NCI-H1694 (cell line): Measurements from ENCODE around the gene HMGCLL1.

Experiments
- DNase-seq: peaks from one replicate; lab custom pipeline; 2025; lab: John Stamatoyannopoulos, UW

Gene HMGCLL1

DNA sequence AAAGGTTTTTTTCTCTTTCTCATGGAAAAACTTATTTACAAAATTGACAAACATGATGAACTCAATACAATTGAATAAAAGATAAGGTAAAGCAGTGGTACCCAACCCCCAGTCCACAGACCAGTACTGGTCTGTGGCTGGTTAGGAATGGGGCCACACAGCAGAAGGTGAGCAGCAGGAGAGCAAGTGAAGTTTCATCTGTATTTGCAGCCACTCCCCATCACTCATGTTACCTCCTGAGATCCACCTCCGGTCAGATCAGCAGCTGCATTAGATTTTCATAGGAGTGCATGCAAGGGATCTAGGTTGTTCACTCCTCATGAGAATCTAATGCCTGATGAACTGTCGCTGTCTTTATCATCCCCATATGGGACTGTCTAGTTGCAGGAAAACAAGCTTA, 47.5 kb downstream of the HMGCLL1 start:
- no peak for DNase-seq

DNA sequence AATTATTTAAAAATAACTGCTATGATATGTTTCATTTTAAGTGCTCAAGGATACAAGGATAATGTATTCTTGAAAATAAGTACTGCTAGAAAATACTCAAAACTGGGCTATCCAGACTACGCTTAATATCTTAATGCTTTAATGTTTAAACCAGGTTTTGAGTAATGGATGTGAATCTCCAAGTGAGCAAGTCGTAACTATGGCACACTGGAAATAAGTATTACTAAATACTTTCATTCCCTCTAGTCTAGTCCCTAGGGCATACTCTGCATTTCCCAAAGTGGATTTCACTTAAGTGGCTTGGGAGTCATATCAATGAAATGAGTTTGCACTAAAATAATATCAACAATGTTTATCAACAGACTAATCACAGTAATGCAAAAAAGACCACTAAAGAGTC, 48.1 kb downstream of the HMGCLL1 start:
- DNase-seq: no peak

DNA sequence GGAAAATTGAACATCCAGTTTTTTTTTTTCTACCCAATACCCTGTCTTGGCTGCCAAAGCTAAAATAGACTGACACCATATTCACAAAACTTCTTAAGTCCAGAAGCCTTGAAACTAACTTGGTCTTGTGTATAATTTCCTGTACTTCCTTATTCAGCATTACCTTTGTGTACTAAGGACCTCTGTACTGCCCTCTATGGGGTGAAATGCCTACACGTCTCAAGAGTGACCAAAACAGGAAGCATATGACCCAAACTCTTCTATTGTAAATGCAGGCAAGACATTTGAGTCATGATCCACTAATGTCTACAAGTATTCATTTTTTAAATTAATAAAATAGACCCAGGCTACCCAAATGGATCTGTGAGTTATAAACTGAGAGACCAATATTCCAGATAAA, 50.4 kb downstream of the HMGCLL1 start:
- DNase-seq: no peak

- no peak for DNase-seq
Measured at GRCh38 chr6:55524441-55524840, 54.6 kb downstream of the HMGCLL1 start.

DNA sequence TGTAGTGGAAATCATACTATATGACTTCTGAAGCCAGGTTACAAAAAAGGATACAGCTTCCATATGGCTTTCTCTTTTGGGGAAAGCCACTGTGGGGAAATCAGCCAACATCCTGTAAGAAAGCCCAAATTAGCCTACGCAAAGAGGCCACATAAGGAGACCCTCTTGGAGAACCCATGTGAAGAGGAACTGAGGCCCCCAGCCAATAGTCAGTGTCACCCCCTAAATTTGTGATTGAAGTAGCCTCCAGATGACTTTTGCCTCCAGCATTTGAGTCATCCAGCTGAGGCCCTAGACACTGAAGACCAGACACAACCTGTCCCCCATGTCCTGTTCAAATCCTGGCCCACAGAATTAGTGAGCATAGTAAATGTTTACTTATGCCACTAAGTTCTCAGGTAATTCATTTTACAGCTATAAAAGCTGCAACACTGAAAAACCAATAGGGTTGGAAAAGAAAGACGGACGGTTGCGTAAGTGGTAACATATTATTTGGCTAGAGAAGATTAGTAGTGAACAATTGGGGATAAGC, 60.4 kb downstream of the HMGCLL1 start:
- DNase-seq: no peak

- no peak for DNase-seq
Measured at GRCh38 chr6:55516736-55517135, 62.3 kb downstream of the HMGCLL1 start.

GRCh38 chr6:55512904-55513303, 66.1 kb downstream of the HMGCLL1 start:
- DNase-seq: no peak

DNA sequence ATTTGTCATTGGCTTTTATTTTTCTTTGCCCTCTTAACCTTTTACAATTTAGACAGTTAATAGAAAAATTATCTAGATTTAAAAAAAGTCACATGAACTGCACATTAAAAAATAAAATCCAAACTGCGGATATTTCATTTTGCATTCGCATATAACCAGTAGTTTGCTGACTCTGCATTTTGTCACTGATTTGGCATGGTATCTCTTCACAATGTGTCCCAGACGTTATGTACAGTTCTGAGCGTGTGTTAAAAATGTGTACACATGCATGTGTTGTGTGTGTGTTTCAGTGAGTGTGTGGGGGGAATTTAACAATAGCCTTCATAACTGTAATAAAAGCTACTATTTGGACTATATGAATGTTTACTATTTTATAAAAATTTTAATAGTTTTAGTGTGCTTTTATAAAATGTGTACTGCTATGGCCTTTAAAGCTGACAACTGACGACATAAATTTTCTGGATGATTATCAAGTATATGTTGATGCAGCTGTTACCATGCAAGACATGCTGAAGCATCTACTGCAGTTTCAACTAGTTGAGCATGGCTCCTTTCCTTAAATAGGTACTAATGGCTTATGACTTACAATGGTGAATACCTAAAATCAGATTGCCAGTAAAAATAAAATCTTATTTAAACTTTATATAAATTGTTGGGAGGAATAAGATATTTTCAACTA, 67.7 kb downstream of the HMGCLL1 start:
- DNase-seq: no peak

DNA sequence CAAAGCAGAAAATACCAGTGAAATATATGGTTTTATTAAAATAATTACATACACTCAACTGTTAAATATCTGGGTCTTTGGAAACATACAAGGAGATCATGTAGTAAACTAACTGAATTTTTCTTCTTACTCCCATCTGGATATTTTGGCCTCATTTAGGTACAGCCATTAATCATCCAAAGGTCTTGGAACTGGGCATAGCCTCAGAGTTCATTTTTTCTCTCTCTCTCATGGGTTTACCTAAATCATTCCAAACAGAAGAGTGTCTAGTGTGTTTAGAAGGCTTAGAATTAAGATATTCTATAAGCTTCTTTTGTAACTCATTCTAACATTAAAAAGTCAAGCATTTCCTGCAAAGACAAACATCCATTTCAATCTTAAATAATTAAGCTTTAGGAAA, 79.4 kb downstream of the HMGCLL1 start:
- DNase-seq: no peak

DNA sequence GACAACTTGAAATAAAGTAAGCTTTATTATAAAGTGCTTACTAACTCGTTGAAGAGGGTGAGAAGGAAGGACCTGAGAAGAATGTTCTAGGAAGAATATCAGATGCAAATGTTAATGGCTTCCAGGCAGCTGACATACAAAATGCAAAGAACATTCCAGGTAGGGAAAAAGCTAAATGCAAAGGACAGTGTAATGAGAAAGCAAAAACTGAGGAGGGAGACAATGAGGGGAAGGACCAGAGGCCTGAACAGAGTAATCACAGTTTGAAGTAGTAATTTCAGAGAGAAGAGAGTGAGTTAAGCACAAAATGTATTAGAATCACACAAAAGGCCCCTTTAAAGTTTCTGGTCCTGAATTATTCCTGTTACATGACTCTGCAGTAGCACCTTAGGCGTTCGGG, 81.3 kb downstream of the HMGCLL1 start:
- no peak for DNase-seq

DNA sequence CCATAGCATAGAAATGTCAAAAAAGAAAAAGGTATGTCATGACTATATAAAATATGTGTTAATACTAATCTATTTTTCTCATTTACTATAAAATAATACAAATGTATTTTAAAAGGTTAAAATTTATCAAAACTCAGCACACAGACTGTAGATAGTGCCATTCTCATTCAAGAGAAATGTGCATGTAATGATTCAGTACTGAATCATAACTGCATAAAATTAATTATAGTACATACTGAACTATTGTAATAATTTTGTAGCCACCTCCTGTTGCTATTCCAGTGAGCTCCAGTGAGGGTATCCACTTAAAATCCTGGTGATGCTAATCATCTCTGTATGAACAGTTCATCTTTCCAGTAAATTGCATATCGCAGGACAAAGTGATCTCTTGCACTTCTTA, 82.8 kb downstream of the HMGCLL1 start:
- no peak for DNase-seq

DNA sequence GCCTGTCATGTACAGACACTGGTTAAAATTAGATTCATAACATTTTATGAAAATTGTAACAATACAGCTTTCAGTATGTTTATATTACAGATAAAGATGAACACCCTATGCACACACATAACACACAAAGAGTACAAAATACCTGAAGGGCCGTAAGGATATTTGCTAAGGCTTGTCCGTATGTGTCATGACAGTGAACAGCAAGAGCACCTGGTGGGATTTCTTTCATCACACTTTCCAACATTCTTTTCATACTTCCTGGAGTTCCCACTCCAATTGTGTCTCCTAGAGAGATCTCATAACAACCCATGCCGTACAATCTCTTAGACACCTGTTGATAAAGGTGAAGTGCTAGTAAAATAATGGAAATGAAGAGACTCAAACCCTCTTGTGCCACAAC, 83.7 kb downstream of the HMGCLL1 start:
- no peak for DNase-seq

DNA sequence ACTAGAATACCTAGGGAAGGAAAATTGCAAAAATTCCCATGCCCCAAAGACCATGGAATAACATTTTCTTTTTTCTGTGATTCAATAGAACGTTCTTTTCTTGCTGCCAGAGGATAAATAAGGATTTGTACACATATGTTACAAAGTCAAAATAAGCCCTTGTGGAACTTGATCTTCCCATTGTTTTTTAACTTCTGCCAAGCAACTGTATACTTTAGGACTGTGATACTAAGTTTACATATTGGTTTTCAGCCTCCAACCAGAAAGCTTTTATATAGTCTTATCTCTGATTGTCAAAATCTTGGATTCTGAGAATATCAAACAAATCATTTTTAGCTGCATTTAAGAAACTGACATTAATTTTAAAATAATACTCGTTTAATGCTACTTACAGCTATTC, 84.6 kb downstream of the HMGCLL1 start:
- no peak for DNase-seq

- no peak for DNase-seq
Measured at GRCh38 chr6:55492259-55492658, 86.7 kb downstream of the HMGCLL1 start.

GRCh38 chr6:55490871-55491270, 88.1 kb downstream of the HMGCLL1 start:
- no peak for DNase-seq

DNA sequence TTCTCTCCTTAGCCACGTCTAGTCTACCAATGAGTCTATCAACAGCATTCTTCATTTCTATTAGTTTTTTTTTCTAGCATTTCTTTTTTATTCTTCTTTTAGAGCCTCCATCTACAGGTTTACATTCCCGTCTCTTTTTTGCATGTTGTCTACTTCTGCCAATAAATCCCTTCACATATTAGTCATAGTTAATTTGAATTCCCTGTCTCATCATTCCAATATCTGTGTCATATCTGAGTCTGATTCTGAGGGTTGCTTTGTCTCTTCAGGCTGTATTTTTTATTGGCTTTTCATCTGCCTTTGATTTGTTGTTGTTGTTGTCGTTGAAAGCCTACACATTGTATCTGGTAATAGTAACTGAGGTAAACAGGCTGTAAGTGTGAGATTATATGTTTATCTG, 104.6 kb downstream of the HMGCLL1 start:
- DNase-seq: no peak

DNA sequence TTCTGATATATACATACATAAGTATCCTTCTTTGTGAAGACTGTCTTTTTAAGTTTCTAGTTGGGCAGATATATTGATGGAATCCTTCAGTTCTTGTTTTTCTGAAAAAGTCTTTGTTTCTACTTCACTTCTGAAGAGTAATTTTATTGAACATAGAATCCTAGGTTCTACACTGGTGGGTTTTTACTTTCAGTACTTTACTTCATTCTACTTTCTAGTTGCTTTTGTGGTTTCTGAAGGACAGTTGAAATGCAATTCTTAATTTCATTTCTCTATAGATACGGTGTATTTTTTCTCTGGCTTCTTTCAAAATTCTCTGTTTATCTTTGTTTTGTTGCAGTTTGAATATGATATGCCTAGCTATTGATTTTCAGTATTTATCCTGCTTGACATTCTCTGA, 105.3 kb downstream of the HMGCLL1 start:
- no peak for DNase-seq

GRCh38 chr6:55469951-55470366, 109.0 kb downstream of the HMGCLL1 start:
- no peak for DNase-seq

- DNase-seq: no peak
Measured at GRCh38 chr6:55456016-55456415, 123.0 kb downstream of the HMGCLL1 start.

- DNase-seq: no peak
Measured at GRCh38 chr6:55450005-55450404, 129.0 kb downstream of the HMGCLL1 start.

- no peak for DNase-seq
Measured at GRCh38 chr6:55449225-55449624, 129.8 kb downstream of the HMGCLL1 start.

- DNase-seq: no peak
Measured at GRCh38 chr6:55448451-55448850, 130.5 kb downstream of the HMGCLL1 start.

DNA sequence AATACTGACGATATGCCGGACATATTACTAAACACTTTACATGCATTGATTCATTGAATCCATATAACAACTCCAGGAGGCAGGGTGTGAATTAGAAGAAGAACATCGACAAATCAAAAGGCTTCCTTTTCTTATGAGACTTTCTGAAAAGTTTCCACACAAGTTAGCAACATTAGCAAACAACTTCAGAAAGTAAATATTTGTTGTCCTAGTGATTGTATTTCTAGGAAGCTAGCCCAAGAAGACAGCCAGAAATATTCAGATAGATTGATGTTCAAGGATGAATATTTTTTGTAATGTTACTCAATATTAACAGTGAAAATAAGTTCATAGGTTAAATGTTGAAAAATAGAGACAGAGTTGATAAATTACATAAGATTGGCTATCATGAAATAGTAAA, 131.1 kb downstream of the HMGCLL1 start:
- no peak for DNase-seq

GRCh38 chr6:55445648-55446204, 133.3 kb downstream of the HMGCLL1 start:
- DNase-seq: no peak
